Prostate gland (tissue), 2 donors: ENCODE measurements around the gene SYNPR. TPM values are rescaled to one million over a fixed set of nuclear protein-coding genes. Genes with fewer than 3 reads are reported as not detected.

Source experiments
- DNase-seq: peaks from one replicate; pipeline ENCODE4 v3.0.0-alpha.2; 2019; ENCODE audit warnings: low spot score
- H3K27ac ChIP-seq, 2 donors: fragments of 200-600 bp; sonication (generic); 2 replicates each; pipeline ENCODE4 v1.5.1; 2017 to 2019
- H3K27me3 ChIP-seq: fragments of 200-600 bp; sonication (generic); replicated peaks from 2 replicates; pipeline ENCODE4 v1.5.1; 2019; ENCODE audit not compliant: insufficient read depth
- H3K36me3 ChIP-seq, 2 donors: fragments of 200-600 bp; sonication (generic); 1 replicate in 1 of 2; 2 replicates in 1 of 2; pipeline versions ENCODE4 v1.5.1 to v1.8.1; 2017 to 2019
- H3K4me1 ChIP-seq: fragments of 200-600 bp; sonication (generic); replicated peaks from 2 replicates; pipeline ENCODE4 v1.5.1; 2019
- H3K4me3 ChIP-seq, 2 donors: fragments of 200-600 bp; sonication (generic); 2 replicates each; pipeline ENCODE4 v1.5.1; 2017 to 2019
- H3K9me3 ChIP-seq: fragments of 200-600 bp; sonication (generic); 2 replicates; pipeline ENCODE4 v1.5.1; 2017
- POLR2A ChIP-seq: fragments of 450-650 bp; IDR thresholded peaks from one replicate; pipeline ENCODE4 v1.6.1; 2016; ENCODE audit warnings: antibody characterized with exemption, mild to moderate bottlenecking
- POLR2AphosphoS5 ChIP-seq: sonication (generic); formaldehyde crosslinking; IDR thresholded peaks from one replicate; pipeline ENCODE4 v1.6.1; 2017; ENCODE audit warnings: antibody characterized with exemption
- WGBS: methylation state at CpG from one replicate; pipeline ENCODE4 v1.1.5; 2018; 5-methylcytosine and 5-hydroxymethylcytosine counted together
- intact Hi-C: fragments of 100-400 bp; cut with DNase I; formaldehyde crosslinking; loops from one replicate; pipeline ENCODE4 v1.14.2; 2022
- small RNA-seq, 2 donors: library from RNA; depleted of rRNA; stranded (forward); fragments of <200 nt; gene quantifications; one replicate each; pipeline ENCODE3, GENCODE V24; 2016
- total RNA-seq, 2 donors: library from RNA; depleted of rRNA; stranded (reverse); fragments of >200 nt; gene quantifications; one replicate each; pipeline ENCODE4 v1.1.0, GENCODE V29; 2016
- TF ChIP-seq, protein P1 (sequence below), 4 experiments: fragments of 200-600 bp in 2 of 4; fragments of 450-650 bp in 2 of 4; sonication (generic) in 2 of 4; IDR thresholded peaks; 1 replicate in 3 of 4; 2 replicates in 1 of 4; pipeline ENCODE4 v1.5.1; 2016 to 2019; ENCODE audit warnings: antibody characterized with exemption in 4 of 4, mild to moderate bottlenecking in 2 of 4, moderate library complexity in 2 of 4

Gene SYNPR
- total RNA-seq, 2 donors from 2014 or later, result not detected

DNA sequence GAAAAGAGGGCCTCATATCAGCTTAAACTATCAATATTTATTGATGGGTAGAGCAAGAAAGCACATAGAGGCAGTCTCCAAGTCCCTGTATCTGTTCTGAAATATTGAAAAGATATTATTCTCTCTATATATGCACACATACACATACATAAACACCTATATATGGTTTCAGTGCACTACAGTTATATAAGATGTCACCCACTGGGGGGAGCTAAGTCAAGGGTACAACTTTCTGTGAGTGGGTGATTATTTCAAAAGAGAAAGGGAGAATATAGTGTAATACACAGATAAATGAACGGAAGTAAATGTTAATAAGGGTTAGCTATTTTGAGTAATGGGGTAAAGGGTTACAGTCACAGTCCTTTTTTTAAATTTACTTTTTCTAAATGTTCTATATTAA lies 383.1 kb downstream of the SYNPR start:
- intact Hi-C loops, result no loop called here
- 78% methylated on average over 1 of the region's 1 CpG for WGBS
- Histone ChIP-seq H3K36me3 (no peaks in the 10 kb centered on the region), H3K27ac (no peak overlapping the region), H3K4me1 (no peaks in the 10 kb centered on the region), H3K9me3 (no peaks in the 10 kb centered on the region), H3K27me3 (no peaks in the 10 kb centered on the region), H3K4me3 (no peak overlapping the region)
- TF ChIP-seq, protein P1, sequence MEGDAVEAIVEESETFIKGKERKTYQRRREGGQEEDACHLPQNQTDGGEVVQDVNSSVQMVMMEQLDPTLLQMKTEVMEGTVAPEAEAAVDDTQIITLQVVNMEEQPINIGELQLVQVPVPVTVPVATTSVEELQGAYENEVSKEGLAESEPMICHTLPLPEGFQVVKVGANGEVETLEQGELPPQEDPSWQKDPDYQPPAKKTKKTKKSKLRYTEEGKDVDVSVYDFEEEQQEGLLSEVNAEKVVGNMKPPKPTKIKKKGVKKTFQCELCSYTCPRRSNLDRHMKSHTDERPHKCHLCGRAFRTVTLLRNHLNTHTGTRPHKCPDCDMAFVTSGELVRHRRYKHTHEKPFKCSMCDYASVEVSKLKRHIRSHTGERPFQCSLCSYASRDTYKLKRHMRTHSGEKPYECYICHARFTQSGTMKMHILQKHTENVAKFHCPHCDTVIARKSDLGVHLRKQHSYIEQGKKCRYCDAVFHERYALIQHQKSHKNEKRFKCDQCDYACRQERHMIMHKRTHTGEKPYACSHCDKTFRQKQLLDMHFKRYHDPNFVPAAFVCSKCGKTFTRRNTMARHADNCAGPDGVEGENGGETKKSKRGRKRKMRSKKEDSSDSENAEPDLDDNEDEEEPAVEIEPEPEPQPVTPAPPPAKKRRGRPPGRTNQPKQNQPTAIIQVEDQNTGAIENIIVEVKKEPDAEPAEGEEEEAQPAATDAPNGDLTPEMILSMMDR (IDR thresholded peaks at IDR 0.05), result no peak
- TF ChIP-seq POLR2AphosphoS5 (no peak), POLR2A (no peak)
- no peak for DNase-seq

DNA sequence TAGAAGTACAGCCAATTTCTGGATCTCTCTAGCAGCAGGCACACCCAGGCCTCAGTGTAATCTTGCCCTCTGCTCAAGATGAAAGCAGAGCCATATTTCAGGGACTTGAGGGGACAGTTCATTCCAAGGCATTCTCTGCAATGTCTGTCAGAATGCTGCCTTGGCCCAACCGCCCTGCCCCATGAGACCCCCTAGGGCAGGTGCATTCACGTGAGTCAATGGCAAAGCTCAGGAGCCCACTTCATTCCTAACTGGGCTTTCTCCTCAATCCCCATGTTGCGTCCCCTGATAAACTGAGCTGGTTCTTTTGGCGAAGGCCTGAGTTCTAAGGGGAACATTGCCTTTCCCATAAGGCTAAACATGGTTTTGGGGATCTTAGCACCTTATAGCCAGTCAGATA lies 383.9 kb downstream of the SYNPR start:
- intact Hi-C loops, result no loop called here
- H3K36me3 ChIP-seq, result no peaks in the 10 kb centered on the region
- no peak overlapping the region for H3K27ac ChIP-seq
- no peak overlapping the region for H3K4me3 ChIP-seq
- TF ChIP-seq, protein P1 (IDR thresholded peaks at IDR 0.05), result no peak
- TF ChIP-seq POLR2A, result no peak
- TF ChIP-seq POLR2AphosphoS5, result no peak
- no peaks in the 10 kb centered on the region for H3K4me1 ChIP-seq
- DNase-seq, result no peak
- WGBS, result 95% methylated on average over 4 of the region's 4 CpGs
- no peaks in the 10 kb centered on the region for H3K9me3 ChIP-seq
- no peaks in the 10 kb centered on the region for H3K27me3 ChIP-seq

DNA sequence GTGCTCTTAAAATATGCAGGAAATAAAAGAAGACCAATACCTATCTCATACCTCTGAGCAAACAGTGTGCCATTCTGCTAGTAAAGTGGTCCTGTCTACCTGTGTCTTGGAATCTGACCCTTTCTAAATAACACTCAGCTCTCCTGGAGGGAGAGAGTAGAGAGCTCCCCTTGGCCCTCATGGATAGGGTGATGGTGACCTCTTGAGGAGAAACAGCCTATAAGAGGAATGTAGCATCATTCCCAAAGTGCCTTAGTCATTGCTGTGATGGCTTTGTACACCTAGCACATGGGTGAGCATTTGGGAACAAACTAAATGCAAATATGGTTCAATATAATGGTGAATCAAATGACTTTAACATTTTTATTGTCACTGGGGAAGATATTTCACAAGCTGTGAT lies 384.4 kb downstream of the SYNPR start:
- no peaks in the 10 kb centered on the region for H3K36me3 ChIP-seq
- H3K9me3 ChIP-seq, result no peaks in the 10 kb centered on the region
- DNase-seq, result no peak
- no peaks in the 10 kb centered on the region for H3K4me1 ChIP-seq
- intact Hi-C loops, result no loop called here
- H3K27ac ChIP-seq, result no peak overlapping the region
- TF ChIP-seq, protein P1 (IDR thresholded peaks at IDR 0.05), result no peak
- TF ChIP-seq POLR2A (no peak), POLR2AphosphoS5 (no peak)
- H3K27me3 ChIP-seq, result no peaks in the 10 kb centered on the region
- no peak overlapping the region for H3K4me3 ChIP-seq

Small RNA genes lying within 50 kb of the gene (small RNA-seq; reads per million reads assigned to genes)
- gene RNA5SP134, result 0.84 to 2.3 reads per million in 2 donors
